ENCODE data around the gene ROR1.

DNA sequence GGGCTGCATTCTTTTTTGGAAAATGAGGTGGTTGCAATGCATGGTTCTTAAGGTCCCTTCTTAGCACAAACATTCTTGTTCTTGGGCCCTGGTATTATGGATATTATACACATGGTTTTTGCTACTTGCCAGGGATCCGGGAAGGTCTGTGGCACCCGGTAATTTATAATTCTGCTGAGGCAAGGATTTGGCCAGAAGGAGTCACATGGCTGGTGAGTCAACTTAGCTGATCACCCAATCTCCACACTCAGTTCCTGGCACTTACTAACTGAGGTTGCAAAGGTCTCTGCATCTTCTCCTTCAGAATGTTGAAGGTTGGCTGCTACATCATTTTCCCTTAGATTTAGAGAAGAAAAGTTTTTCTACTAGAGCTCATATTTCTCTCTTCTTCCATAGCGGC lies 112.5 kb downstream of the ROR1 start:
- TF ChIP-seq CTCF (IDR thresholded peaks at IDR 0.05), result no peak
- TF ChIP-seq POLR2A (IDR thresholded peaks at IDR 0.05), result no peak

Data from right lobe of liver (tissue), 4 donors.